Coronary artery (tissue), 2 donors: ENCODE data around the gene ARHGAP4.

Experiments
- DNase-seq: peaks from one replicate; pipeline ENCODE4 v3.0.0-alpha.2; 2017; ENCODE audit warnings: low spot score
- H3K27ac ChIP-seq, 2 donors: fragments of 200-600 bp; sonication (generic); one replicate each; pipeline ENCODE4 v1.5.1; 2016 to 2019
- H3K4me3 ChIP-seq: fragments of 200-600 bp; sonication (generic); 2 replicates; pipeline ENCODE4 v1.5.1; 2016; ENCODE audit warnings: mild to moderate bottlenecking, moderate library complexity
- TF ChIP-seq, protein P1 (sequence below): fragments of 200-600 bp; sonication (generic); IDR thresholded peaks from one replicate; pipeline ENCODE4 v1.5.1; 2019; ENCODE audit warnings: antibody characterized with exemption

Gene ARHGAP4

DNA sequence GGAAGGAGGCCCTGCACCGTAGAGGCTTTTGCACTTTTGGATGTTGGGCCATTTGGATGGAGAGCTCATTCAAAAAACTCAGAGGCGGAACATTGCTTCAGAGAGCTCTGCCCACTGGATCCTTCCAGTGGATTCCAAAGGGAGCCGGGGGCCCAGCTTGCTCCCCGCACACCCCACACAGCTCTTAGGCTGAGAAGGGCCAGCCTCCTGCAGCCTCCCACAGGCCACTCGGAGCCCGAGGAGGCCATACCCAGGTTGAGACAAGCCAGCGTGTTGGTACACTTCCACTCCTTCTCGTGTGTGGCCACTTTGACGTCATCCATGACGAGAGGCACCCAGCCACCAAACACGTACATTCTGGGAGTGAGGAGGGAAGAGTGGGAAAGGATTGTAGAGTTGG lies 35.2 kb upstream of the ARHGAP4 start:
- TF ChIP-seq, protein P1, sequence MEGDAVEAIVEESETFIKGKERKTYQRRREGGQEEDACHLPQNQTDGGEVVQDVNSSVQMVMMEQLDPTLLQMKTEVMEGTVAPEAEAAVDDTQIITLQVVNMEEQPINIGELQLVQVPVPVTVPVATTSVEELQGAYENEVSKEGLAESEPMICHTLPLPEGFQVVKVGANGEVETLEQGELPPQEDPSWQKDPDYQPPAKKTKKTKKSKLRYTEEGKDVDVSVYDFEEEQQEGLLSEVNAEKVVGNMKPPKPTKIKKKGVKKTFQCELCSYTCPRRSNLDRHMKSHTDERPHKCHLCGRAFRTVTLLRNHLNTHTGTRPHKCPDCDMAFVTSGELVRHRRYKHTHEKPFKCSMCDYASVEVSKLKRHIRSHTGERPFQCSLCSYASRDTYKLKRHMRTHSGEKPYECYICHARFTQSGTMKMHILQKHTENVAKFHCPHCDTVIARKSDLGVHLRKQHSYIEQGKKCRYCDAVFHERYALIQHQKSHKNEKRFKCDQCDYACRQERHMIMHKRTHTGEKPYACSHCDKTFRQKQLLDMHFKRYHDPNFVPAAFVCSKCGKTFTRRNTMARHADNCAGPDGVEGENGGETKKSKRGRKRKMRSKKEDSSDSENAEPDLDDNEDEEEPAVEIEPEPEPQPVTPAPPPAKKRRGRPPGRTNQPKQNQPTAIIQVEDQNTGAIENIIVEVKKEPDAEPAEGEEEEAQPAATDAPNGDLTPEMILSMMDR, result no peak
- DNase-seq, result no peak
- Histone ChIP-seq H3K27ac (no peak overlapping the region), H3K4me3 (no peak overlapping the region)

DNA sequence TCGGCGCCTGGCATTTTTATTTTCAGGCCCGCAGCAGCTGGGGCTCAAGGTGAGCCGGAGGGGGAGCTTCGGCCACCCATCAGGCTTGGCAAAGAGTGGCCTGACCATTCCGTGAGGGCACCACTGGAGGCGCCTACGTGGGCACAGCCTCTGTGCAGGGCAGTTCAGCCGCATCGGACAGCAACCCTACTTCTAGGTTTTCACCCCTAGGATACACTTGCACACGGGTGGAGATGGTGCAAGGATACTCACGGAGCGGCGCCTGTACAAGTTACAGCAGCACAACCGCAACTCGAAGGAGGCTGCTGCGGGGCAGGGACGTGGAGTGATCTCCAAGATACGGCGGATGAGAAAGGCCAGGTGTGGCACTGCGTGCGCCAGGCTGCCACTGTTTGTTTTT lies 34.7 kb upstream of the ARHGAP4 start:
- H3K27ac ChIP-seq, result no peak overlapping the region
- no peak for DNase-seq
- H3K4me3 ChIP-seq, result no peak overlapping the region
- TF ChIP-seq, protein P1, result no peak

DNA sequence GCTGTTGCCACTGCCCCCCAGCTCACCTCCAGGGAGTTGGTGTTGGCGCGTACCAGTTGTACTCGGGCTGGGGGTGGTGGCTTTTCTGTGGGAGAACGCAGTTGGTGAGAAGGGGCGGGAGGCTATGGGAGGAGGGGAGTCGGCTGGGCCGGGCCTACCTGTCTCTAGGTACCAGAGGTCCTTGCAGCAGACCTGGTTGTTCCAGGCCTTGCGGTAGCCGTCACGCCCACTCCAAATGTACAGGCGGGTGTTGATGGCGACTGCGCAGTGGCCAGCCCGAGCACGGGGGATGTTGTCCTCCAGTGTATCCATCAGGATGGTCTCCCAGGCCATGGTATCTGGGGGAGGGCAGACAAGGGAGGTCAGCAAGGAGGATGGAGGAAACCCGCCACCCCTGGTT lies 34.0 kb upstream of the ARHGAP4 start:
- no peak for DNase-seq
- Histone ChIP-seq H3K27ac (no peak overlapping the region), H3K4me3 (no peak overlapping the region)
- TF ChIP-seq, protein P1, result no peak

DNA sequence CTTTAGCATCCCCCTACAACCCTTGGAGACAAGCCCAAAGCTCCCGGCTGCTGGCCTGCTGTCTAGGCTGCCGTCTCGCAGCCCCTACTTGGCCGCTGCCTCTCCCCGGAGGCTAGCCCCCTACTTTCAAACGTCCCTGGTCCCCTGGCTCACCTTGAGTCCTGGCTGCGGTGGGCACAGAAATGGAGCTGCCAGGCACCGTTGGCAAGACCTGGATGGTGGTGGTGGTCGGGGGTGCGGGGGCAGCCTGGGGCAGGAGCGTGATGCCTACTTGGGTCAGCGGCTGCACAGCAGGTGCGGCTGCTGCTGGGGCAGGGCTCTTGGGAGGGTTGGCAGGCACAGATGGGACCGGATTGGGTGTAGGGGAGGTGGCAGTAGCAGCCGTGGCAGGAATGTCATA lies 33.6 kb upstream of the ARHGAP4 start:
- TF ChIP-seq, protein P1, result no peak
- no peak for DNase-seq
- Histone ChIP-seq H3K27ac (no peak overlapping the region), H3K4me3 (no peak overlapping the region)

DNA sequence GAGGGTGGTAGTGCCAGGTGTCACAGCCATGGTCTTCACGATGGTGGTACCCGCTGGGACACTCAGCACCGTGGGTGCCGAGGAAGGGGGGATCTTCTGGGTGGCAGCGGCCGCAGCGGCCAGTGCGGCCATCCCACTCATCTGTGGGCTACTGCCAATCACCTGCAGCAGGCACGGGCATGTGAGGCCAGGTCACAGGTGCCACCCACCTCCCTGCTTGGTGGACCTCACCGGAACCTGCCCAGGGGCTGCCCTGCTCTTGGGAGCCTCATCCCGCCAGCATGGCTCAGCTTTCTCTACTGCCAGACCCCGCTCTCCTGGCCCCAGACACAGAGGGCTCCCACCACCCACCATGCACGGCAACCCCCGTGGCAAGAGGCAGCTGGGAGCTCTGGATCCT lies 32.5 kb upstream of the ARHGAP4 start:
- H3K27ac ChIP-seq, result no peak overlapping the region
- TF ChIP-seq, protein P1, result no peak
- no peak overlapping the region for H3K4me3 ChIP-seq
- DNase-seq, result no peak

DNA sequence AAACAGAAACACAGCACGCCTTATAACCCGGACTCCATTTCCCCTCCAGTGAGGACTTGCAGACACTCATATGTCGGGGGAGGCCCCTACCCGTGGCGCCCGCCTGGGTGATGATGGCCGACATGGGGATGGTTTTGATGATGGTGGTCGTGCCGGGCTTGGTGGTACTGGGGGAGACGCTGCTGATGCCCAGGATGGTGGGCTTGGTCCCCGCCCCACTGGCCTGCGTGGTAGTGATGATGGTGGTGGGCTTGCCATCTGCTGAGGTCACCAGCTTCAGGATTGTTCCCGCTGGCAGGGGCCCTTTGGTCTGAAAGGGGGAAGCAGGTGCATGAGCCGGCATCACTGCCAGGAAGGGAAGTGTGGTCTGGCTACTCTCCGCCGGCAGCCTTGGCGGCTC lies 31.2 kb upstream of the ARHGAP4 start:
- Histone ChIP-seq H3K4me3 (no peak overlapping the region), H3K27ac (no peak overlapping the region)
- TF ChIP-seq, protein P1, result no peak
- DNase-seq, result no peak

- no peak overlapping the region for H3K4me3 ChIP-seq
- TF ChIP-seq, protein P1, result no peak
- no peak overlapping the region for H3K27ac ChIP-seq
- DNase-seq, result no peak
These were observed 30.2 kb upstream of the ARHGAP4 start for GRCh38 chrX:153956044-153956907.
